ENCODE measurements around the gene KCNMA1. TPM values are rescaled to one million over a fixed set of nuclear protein-coding genes. Genes with fewer than 3 reads are reported as not detected.

The KCNMA1 gene
- total RNA-seq, 1 experiment from 2014 or later: 0.08 TPM

DNA sequence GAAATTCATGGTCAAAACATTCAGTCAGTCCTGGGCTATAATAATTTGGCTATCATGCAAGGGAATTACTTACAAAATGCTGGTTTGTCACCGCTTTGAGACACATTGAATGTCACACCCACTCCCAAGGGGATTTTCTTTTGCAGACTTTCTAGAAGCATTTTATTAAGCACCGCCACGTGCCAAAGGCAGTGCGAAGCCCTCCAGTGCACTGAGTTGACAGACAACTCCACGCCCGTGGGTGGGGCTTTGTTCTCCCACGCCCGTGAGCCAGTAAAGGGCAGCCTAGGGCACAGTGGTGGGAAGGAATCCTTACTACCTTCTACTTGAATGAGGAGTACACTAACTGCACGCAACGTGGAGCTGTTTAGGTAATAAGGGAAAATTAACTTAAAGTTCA lies 515.8 kb downstream of the KCNMA1 start:
- DNase-seq (ENCODE audit: low spot score): no peak

DNA sequence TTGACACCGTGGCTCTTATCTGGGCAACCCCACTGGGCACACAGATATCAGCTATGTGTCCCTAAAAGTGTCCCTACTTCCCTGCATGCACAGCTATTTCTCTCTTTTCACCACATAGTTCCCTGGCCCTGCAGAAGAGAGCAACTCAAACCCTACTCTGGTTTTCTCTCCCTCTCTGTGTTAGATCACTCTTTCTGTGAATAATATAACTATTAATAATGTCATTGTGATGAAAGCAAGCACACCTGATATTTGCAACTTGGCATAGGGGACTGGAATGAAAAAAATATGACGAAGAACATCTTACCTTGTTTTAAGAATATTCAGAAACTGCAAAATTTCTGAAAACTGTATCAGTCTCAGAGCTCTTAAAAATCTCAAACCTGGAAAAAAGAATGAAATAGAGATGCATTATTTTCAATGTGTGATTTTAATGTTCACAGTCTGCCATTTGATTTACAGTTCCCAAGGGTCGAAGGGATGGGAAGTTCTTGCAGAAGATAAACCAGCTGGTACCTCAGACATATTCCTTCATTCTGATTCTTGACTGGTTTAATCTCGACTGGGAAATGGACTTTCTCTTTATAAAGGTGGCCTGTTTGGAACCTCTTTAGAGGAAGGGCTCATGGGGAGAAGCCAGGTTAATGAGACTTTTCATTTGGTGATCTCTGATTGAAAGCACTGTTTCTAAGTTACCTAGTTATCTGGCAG lies 516.8 kb downstream of the KCNMA1 start:
- no peak for DNase-seq (ENCODE audit: low spot score)

GRCh38 chr10:77120012-77120411 lies 517.6 kb downstream of the KCNMA1 start:
- DNase-seq (ENCODE audit: low spot score): no peak

- DNase-seq (ENCODE audit: low spot score): no peak
Observed at GRCh38 chr10:77118603-77119282, 518.9 kb downstream of the KCNMA1 start.

GRCh38 chr10:77117501-77117900 lies 520.1 kb downstream of the KCNMA1 start:
- no peak for DNase-seq (ENCODE audit: low spot score)

DNA sequence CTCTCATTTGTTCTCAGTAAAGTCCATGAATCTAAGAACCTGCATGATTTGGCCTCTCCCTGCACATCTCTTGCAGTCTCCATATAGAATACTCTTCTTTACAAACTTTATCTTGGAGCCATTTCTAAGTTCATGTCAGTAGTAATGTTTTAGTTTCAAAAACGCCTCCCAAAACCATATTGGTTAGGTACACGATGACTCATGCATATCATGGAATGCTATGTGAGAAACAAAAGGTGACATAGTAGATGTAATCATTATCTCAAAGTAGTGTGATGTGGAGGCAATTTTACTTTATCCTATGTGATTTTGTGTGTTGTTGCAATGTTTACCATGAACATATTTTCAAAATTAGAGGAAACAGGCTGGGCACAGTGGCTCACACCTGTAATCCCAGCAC lies 520.7 kb downstream of the KCNMA1 start:
- no peak for DNase-seq (ENCODE audit: low spot score)

- no peak for DNase-seq (ENCODE audit: low spot score)
Observed at GRCh38 chr10:77114181-77114821, 523.3 kb downstream of the KCNMA1 start.

DNA sequence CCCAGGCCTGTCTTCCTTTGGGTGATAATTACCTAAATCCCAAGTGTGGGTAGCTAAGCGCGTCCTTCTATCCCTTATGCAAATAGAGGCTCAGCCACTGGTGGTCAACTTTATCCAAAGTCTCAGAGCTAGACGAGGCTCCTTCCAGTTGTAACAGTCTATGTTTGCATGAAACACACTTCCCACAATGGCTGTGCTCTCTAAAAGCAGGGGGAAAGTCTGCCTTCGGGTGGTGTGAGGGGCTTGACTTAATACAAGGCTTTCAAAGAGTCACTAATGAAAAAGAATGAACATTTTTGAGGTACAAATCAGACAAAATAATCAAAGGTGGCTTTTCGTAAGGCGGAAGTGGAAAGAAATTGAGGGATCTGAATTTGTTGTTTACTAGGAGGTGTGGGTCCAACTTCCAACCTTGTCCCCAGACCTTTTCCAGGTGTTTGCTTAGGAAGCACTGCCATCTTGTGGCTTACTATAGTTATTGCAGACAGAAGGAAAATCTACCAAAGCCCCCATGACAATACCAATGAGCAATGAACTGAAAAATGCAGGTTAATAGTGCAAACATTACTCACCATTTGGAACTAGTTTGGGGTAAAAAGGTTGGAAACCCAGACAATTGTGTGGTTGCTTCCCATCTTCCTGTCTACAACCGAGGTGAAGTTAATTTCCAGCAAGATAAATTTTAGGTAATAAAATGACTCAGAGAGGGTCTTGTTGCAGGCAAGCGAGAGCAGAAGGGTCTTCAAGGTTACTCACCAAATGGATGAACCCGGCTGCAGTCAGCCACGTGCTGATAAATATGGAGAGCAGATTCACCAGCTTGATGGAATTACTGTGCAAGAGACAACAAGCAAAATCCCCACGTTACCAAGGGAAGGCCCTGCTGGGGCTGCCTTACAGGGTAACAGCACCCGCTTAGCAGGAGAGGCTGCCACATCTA lies 525.7 kb downstream of the KCNMA1 start:
- peak; percentile 53 for DNase-seq (ENCODE audit: low spot score)

DNA sequence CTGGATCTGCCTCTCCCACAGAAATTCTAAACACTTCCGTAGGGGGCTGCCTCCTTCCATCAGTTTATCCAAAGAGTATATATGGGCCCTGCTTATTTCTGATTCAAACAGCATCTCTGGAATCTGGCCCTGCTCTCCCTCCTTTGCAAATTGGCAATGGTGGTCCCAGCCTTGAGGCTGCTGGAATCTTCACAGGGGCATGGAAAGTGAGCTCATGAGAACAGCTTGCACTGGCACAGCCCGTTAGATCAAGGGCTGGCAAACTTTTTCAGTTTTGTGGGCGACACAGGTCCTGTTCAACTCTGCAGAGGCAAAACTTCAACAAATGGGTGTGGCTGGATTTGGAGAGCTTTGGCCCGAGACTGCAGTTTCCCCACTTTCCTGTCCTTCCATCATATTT lies 526.9 kb downstream of the KCNMA1 start:
- DNase-seq (ENCODE audit: low spot score): no peak

DNA sequence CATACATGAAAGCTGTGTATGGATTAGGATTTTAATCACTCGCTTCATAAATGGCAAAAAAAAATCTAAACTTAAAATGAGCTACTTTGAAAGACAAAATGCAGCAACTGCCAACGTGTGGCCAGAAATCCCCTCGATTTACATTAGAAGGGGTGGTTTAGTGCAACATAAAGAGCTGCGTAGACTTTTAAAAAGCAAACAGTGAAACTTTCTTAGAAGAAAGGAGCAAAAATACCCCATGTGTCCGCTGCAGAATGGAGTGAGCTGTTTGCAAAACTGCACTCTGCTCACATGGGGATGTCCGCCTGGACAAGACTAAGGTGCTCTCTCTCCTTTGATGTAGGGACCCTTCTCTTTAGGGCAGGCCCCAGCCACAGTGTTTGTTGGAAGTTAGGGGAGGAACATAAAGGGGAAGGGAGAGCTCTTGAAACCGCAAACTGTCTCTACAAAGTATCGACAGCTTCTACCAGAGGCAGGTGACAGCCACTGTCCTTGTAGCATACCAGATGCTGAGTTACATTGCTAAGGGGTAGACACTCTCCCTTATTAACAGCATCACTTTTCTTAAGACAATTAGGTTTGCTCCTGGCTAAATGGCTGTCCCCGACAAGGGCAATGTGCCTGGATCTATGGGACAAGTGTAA lies 528.1 kb downstream of the KCNMA1 start:
- DNase-seq (ENCODE audit: low spot score): no peak

DNA sequence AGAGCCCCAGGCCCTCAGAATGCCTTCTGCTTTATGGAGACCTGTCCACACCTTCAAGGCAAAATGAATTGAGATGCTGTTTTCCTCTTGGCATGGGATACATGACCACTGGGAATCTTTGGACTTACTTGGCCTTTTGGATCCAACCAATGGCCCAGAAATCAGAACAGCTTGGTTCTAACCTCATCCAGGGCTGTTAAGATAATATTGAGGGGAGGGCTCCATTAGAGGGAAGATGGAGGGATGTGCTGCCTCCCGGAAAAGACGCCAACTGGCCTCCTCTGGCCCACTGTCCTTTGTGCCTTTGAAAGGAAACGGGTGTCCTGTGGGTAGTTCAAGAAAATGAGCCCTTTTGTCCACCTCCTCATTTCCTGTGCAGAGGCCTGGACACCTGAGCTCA lies 530.9 kb downstream of the KCNMA1 start:
- DNase-seq (ENCODE audit: low spot score): no peak

- no peak for DNase-seq (ENCODE audit: low spot score)
Observed at GRCh38 chr10:77105761-77106221, 531.8 kb downstream of the KCNMA1 start.

DNA sequence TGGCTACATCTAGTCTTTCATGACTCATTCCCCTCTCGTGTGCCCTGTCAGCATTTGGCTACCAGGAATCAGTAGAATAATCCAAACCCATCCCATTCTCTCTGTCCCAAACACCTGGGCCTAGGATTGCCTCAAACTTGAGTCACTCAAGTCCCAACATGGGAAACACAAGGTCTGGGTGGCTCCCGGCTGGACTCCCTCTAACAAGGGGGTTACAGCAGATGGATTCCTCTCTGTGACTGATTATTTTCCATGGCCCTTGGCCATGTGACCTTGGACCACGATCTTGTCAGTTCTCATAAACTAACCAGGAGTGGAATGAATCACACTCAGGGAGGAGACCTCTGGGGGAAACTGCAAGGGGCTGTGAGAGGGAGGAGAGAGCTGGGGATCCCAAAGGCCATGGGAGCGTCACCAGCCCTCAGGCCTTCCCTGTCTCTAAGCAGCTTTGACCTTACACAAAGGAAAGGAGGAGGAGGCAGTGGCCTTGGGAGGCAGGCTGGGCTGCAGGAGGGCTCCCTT lies 533.1 kb downstream of the KCNMA1 start:
- DNase-seq (ENCODE audit: low spot score): no peak

GRCh38 chr10:77103213-77103612 lies 534.4 kb downstream of the KCNMA1 start:
- DNase-seq (ENCODE audit: low spot score): no peak

GRCh38 chr10:77101341-77101740 lies 536.3 kb downstream of the KCNMA1 start:
- no peak for DNase-seq (ENCODE audit: low spot score)

GRCh38 chr10:77099136-77099535 lies 538.5 kb downstream of the KCNMA1 start:
- DNase-seq (ENCODE audit: low spot score): no peak

GRCh38 chr10:77097625-77098024 lies 540.0 kb downstream of the KCNMA1 start:
- DNase-seq (ENCODE audit: low spot score): no peak

- DNase-seq (ENCODE audit: low spot score): no peak
Observed at GRCh38 chr10:77093126-77093525, 544.5 kb downstream of the KCNMA1 start.

DNA sequence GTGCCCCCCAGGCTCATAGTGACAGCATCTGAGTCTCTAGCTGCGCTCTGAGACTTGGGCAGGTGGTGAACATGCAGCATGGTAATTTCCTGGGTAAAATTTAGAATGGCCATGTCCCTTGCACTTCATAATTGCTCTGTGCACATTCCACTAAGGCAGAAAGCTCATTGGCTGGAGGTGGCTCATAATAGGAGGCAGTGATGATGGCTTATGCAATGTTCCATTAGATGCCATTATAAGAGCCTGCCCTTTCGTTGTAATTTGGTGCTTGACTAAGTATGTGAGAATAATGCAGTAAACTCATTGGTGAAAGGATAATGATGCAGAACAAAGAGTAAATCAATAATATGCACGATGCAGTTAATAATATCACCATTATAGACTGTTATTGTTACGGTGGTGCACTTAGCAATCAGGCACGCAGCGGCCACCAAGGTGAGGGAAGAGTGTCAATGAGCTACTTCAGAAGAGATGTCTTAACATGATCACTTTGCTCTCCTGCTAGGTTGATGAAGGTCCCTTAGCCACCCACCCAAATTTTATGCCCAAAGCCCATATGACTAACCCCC lies 545.9 kb downstream of the KCNMA1 start:
- no peak for DNase-seq (ENCODE audit: low spot score)
